ENCODE measurements around the gene TCN1.

- TF ChIP-seq ELF4 (IDR thresholded peaks at IDR 0.05) (no peak), FOXM1 (IDR thresholded peaks at IDR 0.05; ENCODE audit: borderline replicate concordance) (no peak), SP1 (IDR thresholded peaks at IDR 0.05) (no peak), ZNF384 (IDR thresholded peaks at IDR 0.05) (no peak)
Measured at GRCh38 chr11:59883597-59883996, 17.3 kb upstream of the TCN1 start.

All from HEK293T (cell line).